GM23248 (cell line): ENCODE data around the gene DCDC2B. TPM values are rescaled to one million over a fixed set of nuclear protein-coding genes. Genes with fewer than 3 reads are reported as not detected.
A peak's percentile ranks its signal among the peaks of the same experiment; 100 is the strongest.

ENCODE experiments used
- DNase-seq: peaks from one replicate; pipeline ENCODE4 v3.0.0-alpha.2; 2015
- H2AFZ ChIP-seq: fragments of 200-600 bp; sonication (generic); 2 replicates; pipeline ENCODE4 v1.6.1; 2016; ENCODE audit warnings: antibody characterized with exemption
- H3F3A ChIP-seq: fragments of 200-600 bp; sonication (generic); 2 replicates; pipeline ENCODE4 v1.6.1; 2016; ENCODE audit warnings: mild to moderate bottlenecking, antibody characterized with exemption, mixed run types; ENCODE audit not compliant: insufficient read depth
- H3K27ac ChIP-seq: fragments of 200-600 bp; sonication (generic); 2 replicates; pipeline ENCODE4 v1.5.1; 2016; ENCODE audit warnings: mild to moderate bottlenecking
- H3K27me3 ChIP-seq: fragments of 200-600 bp; sonication (generic); replicated peaks from 2 replicates; pipeline ENCODE4 v1.6.1; 2016; ENCODE audit warnings: mild to moderate bottlenecking; ENCODE audit not compliant: insufficient read depth
- H3K36me3 ChIP-seq: fragments of 200-600 bp; sonication (generic); 2 replicates; pipeline ENCODE4 v1.6.1; 2016; ENCODE audit warnings: low read depth, mild to moderate bottlenecking
- H3K4me1 ChIP-seq: fragments of 200-600 bp; sonication (generic); 2 replicates; pipeline ENCODE4 v1.6.1; 2016; ENCODE audit warnings: mild to moderate bottlenecking; ENCODE audit not compliant: insufficient read depth
- H3K4me2 ChIP-seq: fragments of 200-600 bp; sonication (generic); one replicate; pipeline ENCODE4 v1.6.1; 2016; ENCODE audit warnings: mild to moderate bottlenecking; ENCODE audit not compliant: unreplicated experiment
- H3K4me3 ChIP-seq: fragments of 200-600 bp; sonication (generic); 2 replicates; pipeline ENCODE4 v1.5.1; 2016; ENCODE audit warnings: mild to moderate bottlenecking
- H3K79me2 ChIP-seq: fragments of 200-600 bp; sonication (generic); 2 replicates; pipeline ENCODE4 v1.6.1; 2016; ENCODE audit warnings: mild to moderate bottlenecking; ENCODE audit not compliant: insufficient read depth
- H3K9ac ChIP-seq: fragments of 200-600 bp; sonication (generic); 2 replicates; pipeline ENCODE4 v1.6.1; 2016; ENCODE audit warnings: mild to moderate bottlenecking
- H3K9me2 ChIP-seq: fragments of 200-600 bp; sonication (generic); 2 replicates; pipeline ENCODE4 v1.6.1; 2016; ENCODE audit warnings: mixed run types, mild to moderate bottlenecking, moderate library complexity; ENCODE audit not compliant: insufficient read depth
- H3K9me3 ChIP-seq: fragments of 200-600 bp; sonication (generic); one replicate; pipeline ENCODE4 v1.6.1; 2017; ENCODE audit warnings: low read depth
- H4K20me1 ChIP-seq: fragments of 200-600 bp; sonication (generic); 2 replicates; pipeline ENCODE4 v1.6.0; 2016; ENCODE audit not compliant: insufficient read depth
- EZH2 ChIP-seq: fragments of 200-600 bp; sonication (generic); IDR thresholded peaks from 2 replicates; pipeline ENCODE4 v1.6.1; 2018; ENCODE audit warnings: antibody characterized with exemption, mild to moderate bottlenecking; ENCODE audit not compliant: insufficient read depth, poor library complexity, severe bottlenecking
- EZH2phosphoT487 ChIP-seq: fragments of 200-600 bp; sonication (generic); IDR thresholded peaks from 2 replicates; pipeline ENCODE4 v1.6.1; 2018; ENCODE audit warnings: antibody characterized with exemption, moderate library complexity, mild to moderate bottlenecking, low read depth; ENCODE audit not compliant: insufficient read depth
- WGBS, 2 experiments: methylation state at CpG; one replicate each; pipeline ENCODE4 v1.1.6; 2015 to 2017; ENCODE audit warnings: low lambda C conversion rate in 2 of 2, low coverage in 1 of 2; ENCODE audit errors: missing lambda C conversion rate in 2 of 2; 5-methylcytosine and 5-hydroxymethylcytosine counted together
- in situ Hi-C: fragments of 300-500 bp; cut with MboI; formaldehyde crosslinking; loops from 2 replicates; pipeline ENCODE4 v1.15.0; 2020
- polyA plus RNA-seq: library from polyadenylated mRNA; unstranded; fragments of >200 nt; fragmentation: Nextera tagmentation; extraction: Ambion mirVana; gene quantifications from 2 replicates; pipeline ENCODE4 v1.2.1, GENCODE V29; 2016
- total RNA-seq: library from RNA; depleted of rRNA; stranded (reverse); fragments of >200 nt; shearing (Covaris generic); gene quantifications from 2 replicates; pipeline ENCODE4 v1.2.3, GENCODE V29; 2014

Gene DCDC2B
- total and polyA plus RNA-seq, 2 experiments from 2014 or later, result 0.21 TPM; not detected in 1

DNA sequence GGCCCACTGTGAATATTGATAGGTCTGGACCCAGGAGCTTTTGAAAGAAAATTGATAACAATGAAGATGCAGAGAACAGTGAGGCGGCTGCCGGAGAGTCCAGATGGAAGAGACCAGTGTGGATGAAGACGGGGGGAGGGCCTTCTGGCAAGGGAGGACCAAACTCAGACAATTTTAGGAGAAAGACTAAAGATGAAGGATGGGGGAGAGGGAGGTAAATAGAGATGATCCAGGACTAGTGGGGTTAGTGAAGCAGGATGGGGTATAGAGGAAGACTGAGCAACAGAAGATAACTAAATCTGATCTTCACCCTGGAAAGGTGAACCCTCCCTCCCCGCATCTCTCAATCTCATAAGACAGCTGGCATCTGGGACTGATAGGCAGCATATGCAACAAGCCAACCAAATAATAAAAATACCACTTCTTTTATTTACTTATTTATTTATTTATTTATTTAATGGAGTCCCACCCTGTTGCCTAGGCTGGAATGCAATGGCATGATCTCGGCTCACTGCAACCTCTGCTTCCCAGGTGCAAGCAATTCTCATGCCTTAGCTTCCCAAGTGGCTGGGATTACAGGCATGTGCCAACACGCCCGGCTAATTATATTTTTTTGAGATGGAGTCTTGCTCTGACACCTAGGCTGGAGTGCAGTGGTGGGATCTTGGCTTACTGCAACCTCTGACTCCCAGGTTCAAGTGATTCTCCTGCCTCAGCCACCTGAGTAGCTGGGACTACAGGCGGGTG lies 23.8 kb downstream of the DCDC2B start:
- Histone ChIP-seq H3F3A (peaks cover 35% of the 10 kb centered on the region), H3K9ac (no peak overlapping the region), H3K27me3 (no peaks in the 10 kb centered on the region), H3K36me3 (peaks cover 34% of the 10 kb centered on the region), H2AFZ (no peak overlapping the region), H3K27ac (no peak overlapping the region), H3K9me2 (no peaks in the 10 kb centered on the region), H3K79me2 (0 out of 2 replicates have a peak, but pooled peaks cover 2% of the 10 kb centered on the region), H3K9me3 (no peaks in the 10 kb centered on the region), H3K4me3 (no peak overlapping the region), H3K4me2 (no peak overlapping the region), H4K20me1 (no peaks in the 10 kb centered on the region), H3K4me1 (peaks cover 16% of the 10 kb centered on the region)
- DNase-seq, result no peak
- in situ Hi-C loops, result no loop called here
- WGBS, 2 experiments, result 88 to 91% methylated on average over 8 of the region's 8 CpGs
- TF ChIP-seq EZH2 (no peak), EZH2phosphoT487 (no peak)

DNA sequence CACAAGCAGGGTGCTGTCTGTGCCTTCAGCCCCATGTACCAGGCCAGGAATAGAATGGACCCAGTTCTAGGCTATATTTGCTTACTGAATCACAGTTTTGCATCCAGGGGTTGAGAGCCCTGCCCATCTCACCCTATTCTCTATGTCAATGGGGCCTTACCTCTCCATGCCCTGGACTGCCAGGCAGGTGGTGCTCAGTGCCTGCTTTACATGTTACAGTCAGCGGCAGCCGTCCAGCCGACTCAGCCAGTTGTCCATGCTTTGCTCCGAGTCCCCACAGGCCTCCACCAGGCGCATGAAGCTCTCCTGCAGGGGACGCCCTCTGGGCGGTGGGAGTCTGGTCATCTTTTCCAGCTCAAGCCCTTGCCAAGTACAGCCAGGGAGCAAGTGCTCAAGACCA lies 25.9 kb downstream of the DCDC2B start:
- peaks cover 16% of the 10 kb centered on the region for H3K4me1 ChIP-seq
- whole genome bisulfite sequencing, 2 experiments, result 92 to 98% methylated on average over 7 of the region's 7 CpGs
- no peak for DNase-seq
- H3K4me3 ChIP-seq, result no peak overlapping the region
- peak overlapping the region; percentile 91 for H3K27ac ChIP-seq
- H3K9me2 ChIP-seq, result no peaks in the 10 kb centered on the region
- peaks cover 16% of the 10 kb centered on the region for H3K36me3 ChIP-seq
- no peak overlapping the region for H2AFZ ChIP-seq
- 0 out of 2 replicates have a peak overlapping the region, but pooled peaks have one; percentile 65 for H3K9ac ChIP-seq
- H3K9me3 ChIP-seq, result no peaks in the 10 kb centered on the region
- H3K4me2 ChIP-seq, result no peak overlapping the region
- no peaks in the 10 kb centered on the region for H3K27me3 ChIP-seq
- TF ChIP-seq EZH2 (no peak), EZH2phosphoT487 (no peak)
- H3F3A ChIP-seq, result peaks cover 34% of the 10 kb centered on the region
- H4K20me1 ChIP-seq, result no peaks in the 10 kb centered on the region
- H3K79me2 ChIP-seq, result no peaks in the 10 kb centered on the region
- in situ Hi-C loops, result no loop called here

GRCh38 chr1:32239337-32239736 lies 30.4 kb downstream of the DCDC2B start:
- Histone ChIP-seq H3K4me2 (no peak overlapping the region), H4K20me1 (no peaks in the 10 kb centered on the region), H3F3A (peaks cover 38% of the 10 kb centered on the region), H3K79me2 (no peaks in the 10 kb centered on the region), H3K36me3 (no peaks in the 10 kb centered on the region), H3K9ac (no peak overlapping the region), H3K9me3 (no peaks in the 10 kb centered on the region), H2AFZ (no peak overlapping the region), H3K27me3 (no peaks in the 10 kb centered on the region), H3K4me3 (no peak overlapping the region), H3K27ac (no peak overlapping the region), H3K4me1 (peaks cover 20% of the 10 kb centered on the region), H3K9me2 (no peaks in the 10 kb centered on the region)
- no peak for DNase-seq
- 89 to 94% methylated on average over 4 of the region's 4 CpGs for WGBS, 2 experiments
- TF ChIP-seq EZH2 (no peak), EZH2phosphoT487 (no peak)
- in situ Hi-C loops, result no loop called here

DNA sequence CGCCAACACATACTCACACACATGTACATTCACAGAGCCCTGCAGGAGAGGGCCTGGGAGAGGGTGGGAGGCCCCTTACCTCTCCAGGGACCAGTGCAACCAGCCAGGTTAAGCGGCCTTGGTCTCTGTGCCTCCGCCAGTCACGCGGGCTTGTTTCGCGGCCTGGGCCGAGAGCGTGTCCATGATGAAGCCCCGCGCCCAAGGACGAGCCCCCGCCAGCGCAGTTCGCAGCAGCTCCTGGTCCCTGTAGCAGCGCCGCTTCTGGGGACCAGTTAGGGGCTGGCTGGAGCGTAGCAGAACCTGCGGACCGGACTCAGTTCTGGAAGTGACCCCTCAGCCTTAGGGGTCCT lies 30.9 kb downstream of the DCDC2B start:
- in situ Hi-C loops, result no loop called here
- no peak overlapping the region for H3K4me2 ChIP-seq
- 84 to 90% methylated on average over 19 to 20 of the region's 20 CpGs for WGBS, 2 experiments
- H3K4me3 ChIP-seq, result peak overlapping the region; percentile 73; the same call in 1 of the 2 replicates
- H3K9ac ChIP-seq, result no peak overlapping the region; the same call in 1 of the 2 replicates
- no peaks in the 10 kb centered on the region for H3K9me3 ChIP-seq
- no peaks in the 10 kb centered on the region for H3K79me2 ChIP-seq
- no peaks in the 10 kb centered on the region for H4K20me1 ChIP-seq
- H3K4me1 ChIP-seq, result peaks cover 20% of the 10 kb centered on the region
- no peaks in the 10 kb centered on the region for H3K36me3 ChIP-seq
- peaks cover 34% of the 10 kb centered on the region for H3F3A ChIP-seq
- H2AFZ ChIP-seq, result no peak overlapping the region
- no peak for DNase-seq
- TF ChIP-seq EZH2phosphoT487, result no peak
- TF ChIP-seq EZH2, result no peak
- no peaks in the 10 kb centered on the region for H3K27me3 ChIP-seq
- H3K9me2 ChIP-seq, result no peaks in the 10 kb centered on the region
- no peak overlapping the region for H3K27ac ChIP-seq
